Measurements from ENCODE around the gene ACTMAP.
A peak's percentile ranks its signal among the peaks of the same experiment; 100 is the strongest.
"Not testable (repeated sequence)": the region's sequence is repeated elsewhere in the genome, so short reads cannot be mapped to it uniquely, and the experiment has no call there.

Gene ACTMAP

GRCh38 chr19:40781140-40781539, 30.9 kb upstream of the ACTMAP start:
- H3K4me3 ChIP-seq (ENCODE audit: low read length): no peak overlapping the region
- TF ChIP-seq ZNF274 (IDR thresholded peaks at IDR 0.05; ENCODE audit: low read depth, low read length): no peak

- no peak overlapping the region for H3K4me3 ChIP-seq (ENCODE audit: low read length)
- TF ChIP-seq ZNF274 (IDR thresholded peaks at IDR 0.05; ENCODE audit: low read depth, low read length): no peak
Observed at GRCh38 chr19:40780582-40780981, 30.3 kb upstream of the ACTMAP start.

- no peak for TF ChIP-seq ZNF274 (IDR thresholded peaks at IDR 0.05; ENCODE audit: low read depth, low read length)
- H3K4me3 ChIP-seq (ENCODE audit: low read length): peak overlapping the region; percentile 84
Observed at GRCh38 chr19:40778706-40779284, 28.5 kb upstream of the ACTMAP start.

- TF ChIP-seq ZNF274 (IDR thresholded peaks at IDR 0.05; ENCODE audit: low read depth, low read length): no peak
- H3K4me3 ChIP-seq (ENCODE audit: low read length): peak within 1 kb of the TSS; percentile 84
Observed at GRCh38 chr19:40777937-40778705, 27.8 kb upstream of the ACTMAP start, which contains the start of gene RAB4B. RAB4B (plus strand) TSS chr19:40778247; CDS start chr19:40778376, 129 bp downstream.

- TF ChIP-seq ZNF274 (IDR thresholded peaks at IDR 0.05; ENCODE audit: low read depth, low read length): no peak
- peak overlapping the region; percentile 72 for H3K4me3 ChIP-seq (ENCODE audit: low read length)
Observed at GRCh38 chr19:40777645-40777936, 27.3 kb upstream of the ACTMAP start.

- TF ChIP-seq ZNF274 (IDR thresholded peaks at IDR 0.05; ENCODE audit: low read depth, low read length): no peak
- H3K4me3 ChIP-seq (ENCODE audit: low read length): peak overlapping the region; percentile 72
Observed at GRCh38 chr19:40776932-40777644, 26.8 kb upstream of the ACTMAP start.

GRCh38 chr19:40776364-40776763, 26.1 kb upstream of the ACTMAP start:
- H3K4me3 ChIP-seq (ENCODE audit: low read length): no peak overlapping the region
- TF ChIP-seq ZNF274 (IDR thresholded peaks at IDR 0.05; ENCODE audit: low read depth, low read length): no peak

GRCh38 chr19:40775632-40776022, 25.4 kb upstream of the ACTMAP start:
- H3K4me3 ChIP-seq (ENCODE audit: low read length): no peak overlapping the region
- no peak for TF ChIP-seq ZNF274 (IDR thresholded peaks at IDR 0.05; ENCODE audit: low read depth, low read length)

GRCh38 chr19:40774916-40775631, 24.8 kb upstream of the ACTMAP start, which contains the start of gene MIA:
MIA (plus strand) TSS chr19:40775521; CDS start chr19:40775543, 22 bp downstream.
- no peak within 1 kb of the TSS for H3K4me3 ChIP-seq (ENCODE audit: low read length)
- TF ChIP-seq ZNF274 (IDR thresholded peaks at IDR 0.05; ENCODE audit: low read depth, low read length): no peak

- not testable (repeated sequence) for H3K4me3 ChIP-seq (ENCODE audit: low read length)
Observed at GRCh38 chr19:40771101-40771862, 21.0 kb upstream of the ACTMAP start.

- H3K4me3 ChIP-seq (ENCODE audit: low read length): no peak overlapping the region
- TF ChIP-seq ZNF274 (IDR thresholded peaks at IDR 0.05; ENCODE audit: low read depth, low read length): no peak
Observed at GRCh38 chr19:40768869-40769268, 18.6 kb upstream of the ACTMAP start.

GRCh38 chr19:40766385-40766784, 16.1 kb upstream of the ACTMAP start:
- H3K4me3 ChIP-seq (ENCODE audit: low read length): not testable (repeated sequence)

GRCh38 chr19:40763963-40764362, 13.7 kb upstream of the ACTMAP start:
- no peak overlapping the region for H3K4me3 ChIP-seq (ENCODE audit: low read length)
- TF ChIP-seq ZNF274 (IDR thresholded peaks at IDR 0.05; ENCODE audit: low read depth, low read length): no peak

- TF ChIP-seq ZNF274 (IDR thresholded peaks at IDR 0.05; ENCODE audit: low read depth, low read length): no peak
- no peak overlapping the region for H3K4me3 ChIP-seq (ENCODE audit: low read length)
Observed at GRCh38 chr19:40763526-40763925, 13.2 kb upstream of the ACTMAP start.

Data from GM08714 (cell line).